NCI-H345 treated with DMSO at 0.1 percent for 48 hours (cell line): ENCODE results near the gene OPHN1.

Experiments used
- DNase-seq: peaks from one replicate; lab custom pipeline; 2025; ENCODE audit not compliant: unreplicated experiment; lab: John Stamatoyannopoulos, UW

Gene OPHN1, protein sequence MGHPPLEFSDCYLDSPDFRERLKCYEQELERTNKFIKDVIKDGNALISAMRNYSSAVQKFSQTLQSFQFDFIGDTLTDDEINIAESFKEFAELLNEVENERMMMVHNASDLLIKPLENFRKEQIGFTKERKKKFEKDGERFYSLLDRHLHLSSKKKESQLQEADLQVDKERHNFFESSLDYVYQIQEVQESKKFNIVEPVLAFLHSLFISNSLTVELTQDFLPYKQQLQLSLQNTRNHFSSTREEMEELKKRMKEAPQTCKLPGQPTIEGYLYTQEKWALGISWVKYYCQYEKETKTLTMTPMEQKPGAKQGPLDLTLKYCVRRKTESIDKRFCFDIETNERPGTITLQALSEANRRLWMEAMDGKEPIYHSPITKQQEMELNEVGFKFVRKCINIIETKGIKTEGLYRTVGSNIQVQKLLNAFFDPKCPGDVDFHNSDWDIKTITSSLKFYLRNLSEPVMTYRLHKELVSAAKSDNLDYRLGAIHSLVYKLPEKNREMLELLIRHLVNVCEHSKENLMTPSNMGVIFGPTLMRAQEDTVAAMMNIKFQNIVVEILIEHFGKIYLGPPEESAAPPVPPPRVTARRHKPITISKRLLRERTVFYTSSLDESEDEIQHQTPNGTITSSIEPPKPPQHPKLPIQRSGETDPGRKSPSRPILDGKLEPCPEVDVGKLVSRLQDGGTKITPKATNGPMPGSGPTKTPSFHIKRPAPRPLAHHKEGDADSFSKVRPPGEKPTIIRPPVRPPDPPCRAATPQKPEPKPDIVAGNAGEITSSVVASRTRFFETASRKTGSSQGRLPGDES

GRCh38 chrX:68433155-68433980 is at the start of gene OPHN1:
Gene OPHN1, minus strand, starts transcription at chrX:68433495. Its CDS starts 475 bp downstream, at chrX:68433020.
- DNase-seq = no peak

DNA sequence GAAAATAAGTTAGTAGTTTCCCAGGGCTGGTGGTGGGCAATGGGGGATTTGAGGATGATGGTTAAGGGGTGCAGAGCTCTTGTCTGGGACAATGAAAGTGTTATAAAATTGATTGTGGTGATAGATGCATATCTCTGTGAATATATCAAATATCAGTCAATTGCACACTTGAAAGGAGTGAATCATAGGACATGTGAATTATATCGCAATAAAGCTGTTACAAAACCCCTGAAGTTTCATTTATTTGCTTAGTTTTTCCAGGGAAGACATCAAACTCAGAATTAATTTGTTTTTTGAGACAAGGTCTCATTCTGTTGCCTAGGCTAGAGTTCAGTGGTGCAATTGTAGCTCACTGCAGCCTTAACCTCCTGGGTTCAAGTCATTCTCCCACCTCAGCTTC is 47.7 kb upstream of the OPHN1 start:
- no peak for DNase-seq

DNA sequence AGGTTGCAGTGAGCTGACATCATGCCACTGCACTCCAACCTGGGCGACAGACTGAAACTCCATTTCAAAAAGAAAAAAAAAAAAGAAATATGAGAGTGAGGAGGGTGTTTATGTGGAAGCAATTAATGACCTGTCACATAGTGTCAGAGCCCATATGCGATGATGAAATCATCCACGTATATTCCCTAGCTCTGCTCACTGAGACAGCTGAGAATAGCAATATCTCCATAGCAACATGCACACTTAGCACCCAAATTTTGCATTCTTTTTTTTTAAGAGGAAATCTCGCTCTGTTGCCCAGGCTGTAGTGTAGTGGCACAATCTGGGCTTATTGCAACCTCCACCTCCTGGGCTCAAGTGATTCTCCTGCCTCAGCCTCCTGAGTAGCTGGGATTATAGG is 31.5 kb upstream of the OPHN1 start:
- no peak for DNase-seq

GRCh38 chrX:68463880-68464279 is 30.6 kb upstream of the OPHN1 start:
- DNase-seq = no peak

GRCh38 chrX:68462653-68463052 is 29.4 kb upstream of the OPHN1 start:
- DNase-seq = no peak

DNA sequence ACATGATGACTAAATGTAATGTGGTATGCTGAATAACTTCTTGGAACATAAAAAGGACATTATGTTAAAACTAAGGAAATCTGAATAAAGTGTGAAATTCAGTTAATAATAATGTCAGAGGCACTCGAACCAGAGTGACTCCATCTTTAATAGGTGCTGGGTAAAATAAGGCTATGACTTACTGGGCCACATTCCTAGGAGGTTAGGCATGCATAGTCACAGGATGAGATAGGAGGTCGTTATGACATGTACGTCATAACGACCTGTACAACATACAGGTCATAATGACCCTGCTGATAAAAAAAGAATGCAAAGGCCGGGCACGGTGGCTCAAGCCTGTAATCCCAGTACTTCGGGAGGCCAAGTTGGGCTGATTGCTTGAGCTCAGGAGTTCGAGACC is 28.9 kb upstream of the OPHN1 start:
- no peak for DNase-seq

- no peak for DNase-seq
Measured at GRCh38 chrX:68461576-68461975, 28.3 kb upstream of the OPHN1 start.

DNA sequence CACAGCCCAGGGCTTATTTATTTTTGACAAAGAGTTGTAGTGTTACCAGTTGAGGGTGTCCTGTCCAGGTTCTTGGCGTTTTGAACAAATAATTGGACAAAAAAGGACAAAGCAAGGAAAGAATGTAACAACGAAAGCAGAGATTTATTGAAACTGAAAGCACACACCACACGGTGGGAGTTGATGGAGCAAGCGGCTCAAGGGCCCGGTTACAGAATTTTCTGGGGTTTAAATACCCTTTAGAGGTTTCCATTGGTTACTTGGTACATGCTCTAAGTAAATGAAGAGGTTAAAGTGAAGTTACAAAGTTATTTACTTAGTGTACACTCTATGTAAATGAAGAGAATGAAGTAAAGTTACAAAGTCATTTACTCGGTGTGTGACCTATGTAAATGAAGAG is 27.8 kb upstream of the OPHN1 start:
- no peak for DNase-seq

GRCh38 chrX:68455151-68455510 is 21.8 kb upstream of the OPHN1 start:
- no peak for DNase-seq

DNA sequence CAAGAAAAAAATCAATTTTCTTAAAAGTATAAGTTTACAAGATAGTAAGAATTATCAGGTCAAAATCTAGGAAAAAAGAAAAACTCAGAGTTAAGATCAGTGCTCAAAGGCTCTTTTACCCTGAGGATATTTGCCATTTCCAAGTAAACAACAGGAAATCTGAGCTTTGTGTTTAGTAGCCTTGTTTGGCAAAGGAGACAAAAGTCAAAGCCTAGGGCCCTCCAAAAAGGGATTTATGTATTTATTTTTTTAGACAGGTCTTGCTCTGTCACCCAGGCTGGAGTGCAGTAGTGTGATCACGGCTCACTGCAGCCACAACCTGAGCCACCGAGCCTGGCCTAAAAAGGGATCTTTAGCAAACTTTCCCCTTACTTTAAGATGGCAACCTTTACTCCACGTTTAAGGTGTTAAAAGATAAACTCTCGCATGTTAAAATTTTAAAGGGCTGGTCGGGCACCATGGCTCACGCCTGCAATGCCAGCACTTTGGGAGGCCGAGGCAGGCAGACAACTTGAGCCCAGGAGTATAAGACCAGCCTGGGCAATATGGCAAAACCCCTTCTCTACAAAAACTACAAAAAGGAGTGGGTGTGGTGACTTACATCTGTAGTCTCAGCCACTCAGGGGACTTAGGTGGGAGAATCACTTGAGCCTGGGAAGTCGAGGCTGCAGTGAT is 21.3 kb upstream of the OPHN1 start:
- DNase-seq = no peak

GRCh38 chrX:68451720-68452119 is 18.4 kb upstream of the OPHN1 start:
- no peak for DNase-seq

DNA sequence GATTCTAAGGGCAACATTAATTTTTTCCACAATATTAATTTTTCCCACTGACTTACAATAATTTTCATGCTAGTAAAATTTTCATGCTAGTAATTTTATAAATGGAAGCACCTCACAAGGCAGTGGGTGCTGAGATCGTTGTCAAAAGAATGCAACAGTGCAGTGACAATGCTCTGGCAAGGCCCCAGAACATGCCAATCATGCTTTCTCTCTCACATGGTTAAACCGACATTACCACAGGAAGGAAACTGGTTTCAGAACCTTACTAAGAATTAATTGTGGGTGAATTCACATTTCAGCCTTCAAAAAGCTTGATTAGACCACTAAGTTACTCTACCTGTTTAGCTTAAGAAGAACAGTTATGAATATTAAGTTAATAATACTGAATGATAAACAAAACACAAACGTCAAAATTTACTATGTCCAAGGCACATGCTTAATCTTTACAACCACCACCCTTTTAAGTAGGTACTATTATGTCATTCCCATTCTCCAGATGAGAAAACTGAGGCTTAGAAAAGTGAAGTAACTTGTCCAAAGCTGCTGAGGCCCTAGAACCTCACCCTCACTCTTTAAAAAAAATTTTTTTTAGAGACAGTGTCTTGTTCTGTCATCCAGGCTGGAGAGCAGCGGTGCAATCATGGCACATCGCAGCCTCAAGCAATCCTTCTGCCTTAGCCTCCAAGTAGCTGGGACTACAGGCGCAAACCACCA is 10.0 kb upstream of the OPHN1 start:
- no peak for DNase-seq

GRCh38 chrX:68440940-68441339 is 7.6 kb upstream of the OPHN1 start:
- DNase-seq = no peak

- DNase-seq = no peak
Measured at GRCh38 chrX:68440442-68440841, 7.1 kb upstream of the OPHN1 start.

- DNase-seq = no peak
Measured at GRCh38 chrX:68439341-68439740, 6.0 kb upstream of the OPHN1 start.

GRCh38 chrX:68438575-68438974 is 5.3 kb upstream of the OPHN1 start:
- DNase-seq = no peak

DNA sequence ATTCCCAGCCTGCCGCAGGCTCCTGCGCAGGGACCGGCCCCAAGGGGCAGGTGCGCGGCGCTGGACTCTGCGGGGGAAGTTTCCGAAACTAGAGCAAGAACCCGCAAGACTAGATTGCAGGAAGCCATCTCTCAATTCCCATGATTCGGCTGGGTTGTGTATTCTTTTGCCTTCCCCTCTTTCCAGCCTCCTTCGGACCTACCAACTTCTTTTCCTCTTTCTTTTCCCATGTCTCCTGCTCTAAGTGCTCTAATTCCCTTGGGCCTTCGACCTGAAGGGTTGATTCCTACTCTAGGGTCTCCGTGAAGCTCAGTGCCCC is 645 bp upstream of the OPHN1 start:
- no peak for DNase-seq

DNA sequence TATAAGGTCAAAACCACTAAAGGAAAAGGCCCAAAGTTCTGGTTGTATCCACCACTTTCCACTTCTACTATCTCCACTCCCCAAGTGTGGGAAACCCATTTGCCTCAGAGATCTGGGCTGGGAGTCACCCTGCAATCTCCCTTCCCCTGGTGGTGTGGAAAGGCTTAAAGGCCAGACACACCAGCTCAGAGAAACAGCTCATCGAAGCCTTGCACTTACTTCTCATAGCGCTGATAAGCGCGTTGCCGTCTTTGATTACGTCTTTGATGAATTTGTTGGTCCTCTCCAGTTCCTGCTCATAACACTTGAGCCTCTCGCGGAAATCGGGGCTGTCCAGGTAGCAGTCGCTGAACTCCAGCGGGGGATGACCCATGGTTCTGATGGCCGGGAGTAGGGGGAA is 647 bp downstream of the OPHN1 start:
- DNase-seq = no peak

DNA sequence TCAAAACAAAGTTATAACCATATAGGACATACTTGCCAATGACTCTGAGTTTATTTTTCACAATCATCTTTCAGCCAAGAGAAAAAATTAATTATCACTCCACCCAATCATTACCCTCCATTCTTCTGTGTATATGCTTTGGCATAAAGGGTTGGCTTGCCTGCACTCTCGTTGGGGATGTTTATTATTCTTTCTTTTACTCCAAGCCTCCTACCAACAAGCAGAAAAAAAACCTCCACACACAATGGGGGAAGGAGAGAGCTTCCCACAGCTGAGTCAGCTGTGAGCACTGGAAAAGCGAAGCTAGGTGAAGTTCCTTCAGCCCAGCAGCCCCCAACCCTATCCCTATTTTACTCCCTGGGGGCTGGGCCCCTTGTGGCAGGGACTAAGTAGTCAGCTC is 1.5 kb downstream of the OPHN1 start:
- no peak for DNase-seq

DNA sequence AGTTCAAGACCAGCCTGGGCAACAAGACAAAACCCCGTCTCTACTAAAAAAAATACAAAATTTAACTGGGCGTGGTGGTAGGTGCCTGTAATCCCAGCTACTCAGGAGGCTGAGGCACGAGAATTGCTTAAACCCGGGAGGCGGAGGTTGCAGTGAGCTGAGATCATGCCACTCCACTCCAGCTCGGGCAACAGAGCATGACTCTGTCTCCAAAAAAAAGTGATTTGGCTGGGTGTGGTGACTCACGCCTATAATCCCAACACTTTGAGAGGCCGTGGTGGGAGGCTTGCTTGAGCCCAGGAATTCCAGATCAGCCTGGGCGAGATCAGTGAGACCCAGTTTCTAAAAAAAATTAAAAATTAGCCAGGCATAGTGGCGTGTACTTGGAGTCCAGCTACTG is 4.1 kb downstream of the OPHN1 start:
- DNase-seq = no peak

- no peak for DNase-seq
Measured at GRCh38 chrX:68428431-68428830, 4.9 kb downstream of the OPHN1 start.
